CD14-positive monocyte (primary cell): ENCODE measurements around the gene TCN2. TPM values are rescaled to one million over a fixed set of nuclear protein-coding genes. Genes with fewer than 3 reads are reported as not detected.

Source experiments
- DNase-seq, 3 donors: peaks; one replicate each; pipeline ENCODE4 v3.0.0-alpha.2; 2011 to 2022
- H2AFZ ChIP-seq: 2 replicates; pipeline ENCODE4 v1.6.0; 2012; ENCODE audit warnings: mild to moderate bottlenecking, low read depth, low read length, inconsistent platforms; ENCODE audit not compliant: insufficient read depth, poor library complexity, severe bottlenecking
- H3K27ac ChIP-seq, 2 donors: 1 replicate in 1 of 2; 2 replicates in 1 of 2; pipeline ENCODE4 v1.5.1; 2012 to 2013; ENCODE audit warnings: low read length in 2 of 2, control low read depth in 1 of 2, inconsistent platforms in 1 of 2, low read depth in 1 of 2, mild to moderate bottlenecking in 1 of 2
- H3K27me3 ChIP-seq, 2 donors: one replicate each; pipeline versions ENCODE4 v1.6.0 to v1.6.1; 2011 to 2013; ENCODE audit warnings: low read length in 2 of 2; ENCODE audit not compliant: control insufficient read depth in 2 of 2, insufficient read depth in 2 of 2
- H3K36me3 ChIP-seq, 2 donors: replicated peaks in 1 of 2; 1 replicate in 1 of 2; 2 replicates in 1 of 2; pipeline versions ENCODE4 v1.5.1 to v1.6.1; 2012 to 2013; ENCODE audit warnings: low read length in 2 of 2, control low read depth in 1 of 2, inconsistent platforms in 1 of 2, mild to moderate bottlenecking in 1 of 2; ENCODE audit not compliant: insufficient read depth in 2 of 2, control insufficient read depth in 1 of 2
- H3K4me1 ChIP-seq, 2 donors: 1 replicate in 1 of 2; 2 replicates in 1 of 2; pipeline versions ENCODE4 v1.5.1 to v1.6.1; 2012 to 2013; ENCODE audit warnings: low read length in 2 of 2, control low read depth in 1 of 2, inconsistent platforms in 1 of 2, mild to moderate bottlenecking in 1 of 2, moderate library complexity in 1 of 2; ENCODE audit not compliant: insufficient read depth in 2 of 2, control insufficient read depth in 1 of 2
- H3K4me2 ChIP-seq: replicated peaks from 2 replicates; pipeline ENCODE3; 2012; ENCODE audit warnings: low read length, moderate library complexity, mild to moderate bottlenecking; ENCODE audit not compliant: poor library complexity, severe bottlenecking; ENCODE audit errors: extremely low read depth
- H3K4me3 ChIP-seq, 3 experiments: fragments of 200-600 bp in 1 of 3; sonication (generic) in 1 of 3; replicated peaks in 1 of 3; 1 replicate in 2 of 3; 2 replicates in 1 of 3; pipeline ENCODE4 v1.5.1; 2011 to 2013; ENCODE audit warnings: low read length in 3 of 3, mild to moderate bottlenecking in 3 of 3, control low read depth in 2 of 3, low read depth in 2 of 3, inconsistent platforms in 1 of 3, moderate library complexity in 1 of 3
- H3K79me2 ChIP-seq: 2 replicates; pipeline ENCODE4 v1.6.0; 2012; ENCODE audit warnings: mild to moderate bottlenecking, control low read depth, inconsistent platforms, low read length, moderate library complexity; ENCODE audit not compliant: insufficient read depth
- H3K9ac ChIP-seq: 2 replicates; pipeline ENCODE4 v1.6.0; 2017; ENCODE audit warnings: low read length, mild to moderate bottlenecking; ENCODE audit not compliant: insufficient read depth, poor library complexity, severe bottlenecking
- H3K9me3 ChIP-seq, 2 donors: replicated peaks in 1 of 2; 1 replicate in 1 of 2; 2 replicates in 1 of 2; pipeline versions ENCODE4 v1.5.1 to v1.6.1; 2012 to 2013; ENCODE audit warnings: low read length in 2 of 2, control low read depth in 1 of 2; ENCODE audit not compliant: control insufficient read depth in 1 of 2, insufficient read depth in 1 of 2
- H4K20me1 ChIP-seq: 2 replicates; pipeline ENCODE4 v1.6.0; 2012; ENCODE audit warnings: mild to moderate bottlenecking, low read length, control low read depth, moderate library complexity; ENCODE audit not compliant: insufficient read depth
- H3K27ac Mint-ChIP-seq, 7 donors: one replicate each; pipeline ENCODE4 v1.8.0; 2020; ENCODE audit warnings: mild to moderate bottlenecking in 7 of 7, mixed read lengths in 7 of 7, moderate library complexity in 6 of 7, inconsistent platforms in 2 of 7
- H3K27me3 Mint-ChIP-seq, 3 donors: one replicate each; pipeline ENCODE4 v1.8.0; 2021 to 2022; ENCODE audit warnings: low read depth in 3 of 3, mild to moderate bottlenecking in 3 of 3, mixed read lengths in 3 of 3, moderate library complexity in 3 of 3, inconsistent platforms in 1 of 3
- H3K36me3 Mint-ChIP-seq, 2 donors: one replicate each; pipeline ENCODE4 v1.8.0; 2020; ENCODE audit warnings: mixed read lengths in 2 of 2, inconsistent platforms in 1 of 2, mild to moderate bottlenecking in 1 of 2
- H3K4me1 Mint-ChIP-seq: one replicate; pipeline ENCODE4 v1.8.0; 2020; ENCODE audit warnings: mild to moderate bottlenecking, mixed read lengths
- H3K4me3 Mint-ChIP-seq, 2 donors: one replicate each; pipeline ENCODE4 v1.8.0; 2020; ENCODE audit warnings: mild to moderate bottlenecking in 2 of 2, mixed read lengths in 2 of 2, moderate library complexity in 1 of 2
- H3K9me3 Mint-ChIP-seq, 7 donors: one replicate each; pipeline ENCODE4 v1.8.0; 2020 to 2022; ENCODE audit warnings: mixed read lengths in 7 of 7, mild to moderate bottlenecking in 6 of 7, moderate library complexity in 6 of 7, inconsistent platforms in 2 of 7
- CTCF ChIP-seq: fragments of 200-600 bp; IDR thresholded peaks from one replicate; pipeline ENCODE4 v1.8.0; 2022; ENCODE audit warnings: antibody characterized with exemption, mild to moderate bottlenecking
- WGBS: methylation state at CpG from one replicate; pipeline ENCODE4 v1.1.5; 2013; ENCODE audit warnings: missing lambda C conversion rate; ENCODE audit not compliant: insufficient coverage; 5-methylcytosine and 5-hydroxymethylcytosine counted together
- intact Hi-C, 2 donors: fragments of 100-400 bp; cut with micrococcal nuclease; formaldehyde crosslinking; loops; one replicate each; pipeline versions ENCODE4 v1.15.0 to v1.15.1; 2023
- polyA plus RNA-seq, 3 donors: library from polyadenylated mRNA; depleted of rRNA in 1 of 3; unstranded in 2 of 3; stranded (reverse) in 1 of 3; fragments of 300-500 nt in 2 of 3; fragments of >200 nt in 1 of 3; fragmentation: Illumina TruSeq in 2 of 3; gene quantifications; 1 replicate in 2 of 3; 2 replicates in 1 of 3; pipeline ENCODE4 v1.2.3, GENCODE V29; 2012 to 2021

The TCN2 gene
- polyA plus RNA-seq, 3 donors, result 27.1 to 51.7 (median 45.0) TPM

GRCh38 chr22:30596199-30596598, 10.8 kb upstream of the TCN2 start:
- H3K27me3 Mint-ChIP-seq, result peaks cover 7 to 12% (median 8%) of the 10 kb centered on the region in 3 donors
- Histone ChIP-seq H3K9me3 (no peaks in the 10 kb centered on the region), H3K36me3 (no peaks in the 10 kb centered on the region), H3K4me1 (peaks cover 5 to 10% of the 10 kb centered on the region in 2 donors), H3K9ac (no peak overlapping the region), H3K4me2 (no peak overlapping the region), H3K27me3 (no peaks in the 10 kb centered on the region), H3K27ac (no peak overlapping the region), H3K4me3 (no peak overlapping the region), H2AFZ (no peak overlapping the region), H3K79me2 (peaks cover 5% of the 10 kb centered on the region), H4K20me1 (no peaks in the 10 kb centered on the region)
- intact Hi-C loops, result loop anchor here in 1 of 2 donors (10.0 kb wide), 1 partner anchor 151 kb away; no protein-coding TSS in a partner anchor
- no peak overlapping the region for H3K27ac Mint-ChIP-seq
- peaks cover 0 to 6% (median 0%) of the 10 kb centered on the region in 7 donors for H3K9me3 Mint-ChIP-seq
- H3K4me3 Mint-ChIP-seq, result no peak overlapping the region
- no peak for TF ChIP-seq CTCF
- no peak for DNase-seq
- peaks cover 6% of the 10 kb centered on the region for H3K4me1 Mint-ChIP-seq
- H3K36me3 Mint-ChIP-seq, result no peaks in the 10 kb centered on the region
- WGBS, result no CpG with 5 or more reads among the region's 2 CpGs

- WGBS, result 94% methylated on average over 23 of the region's 29 CpGs
- Histone ChIP-seq H3K4me3 (no peak overlapping the region), H3K4me2 (no peak overlapping the region), H3K9me3 (no peaks in the 10 kb centered on the region), H2AFZ (no peak overlapping the region), H4K20me1 (no peaks in the 10 kb centered on the region), H3K27me3 (no peaks in the 10 kb centered on the region), H3K9ac (no peak overlapping the region), H3K27ac (no peak overlapping the region), H3K79me2 (no peaks in the 10 kb centered on the region), H3K4me1 (peaks cover 4 to 5% of the 10 kb centered on the region in 2 donors), H3K36me3 (no peaks in the 10 kb centered on the region)
- peaks cover 0 to 6% (median 0%) of the 10 kb centered on the region in 7 donors for H3K9me3 Mint-ChIP-seq
- H3K4me1 Mint-ChIP-seq, result peaks cover 7% of the 10 kb centered on the region
- no peak overlapping the region for H3K4me3 Mint-ChIP-seq
- no peak for TF ChIP-seq CTCF
- H3K36me3 Mint-ChIP-seq, result no peaks in the 10 kb centered on the region
- intact Hi-C loops, result loop anchor here in 1 of 2 donors (10.0 kb wide), 1 partner anchor 152 kb away; no protein-coding TSS in a partner anchor
- DNase-seq, result no peak
- H3K27ac Mint-ChIP-seq, result no peak overlapping the region
- peaks cover 7 to 13% (median 8%) of the 10 kb centered on the region in 3 donors for H3K27me3 Mint-ChIP-seq
Measured at GRCh38 chr22:30596886-30597285, 10.1 kb upstream of the TCN2 start.
